ENCODE measurements around the gene FNIP1.
"Not testable (repeated sequence)": the region's sequence is repeated elsewhere in the genome, so short reads cannot be mapped to it uniquely, and the experiment has no call there.

The FNIP1 gene

GRCh38 chr5:131610198-131611063 lies 186.4 kb downstream of the FNIP1 start:
- peak; percentile 92 for DNase-seq (ENCODE audit: low spot score)
- FAIRE-seq: peak; percentile 89

- DNase-seq (ENCODE audit: low spot score) (peak; percentile 20), FAIRE-seq (no peak)
Measured at GRCh38 chr5:131609774-131610173, 187.0 kb downstream of the FNIP1 start.

DNA sequence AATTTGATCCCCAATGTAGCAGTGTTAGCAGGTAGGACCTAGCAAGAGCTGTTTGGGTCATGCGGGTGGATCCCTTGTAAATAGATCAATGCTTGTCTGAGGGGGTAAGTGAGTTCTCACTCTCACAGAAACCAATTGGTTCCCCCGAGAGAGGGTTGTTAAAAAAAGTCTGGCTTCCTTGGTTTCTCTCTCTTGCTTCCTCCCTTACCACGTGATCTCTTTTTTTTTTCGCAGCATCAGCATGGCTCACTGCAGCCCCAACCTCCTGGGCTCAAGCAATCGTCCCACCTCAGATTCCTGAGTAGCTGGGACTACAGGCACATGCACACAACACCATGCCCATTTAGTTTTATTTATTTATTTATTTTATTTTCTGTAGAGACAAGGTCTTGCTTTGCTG lies 188.2 kb downstream of the FNIP1 start:
- no peak for DNase-seq (ENCODE audit: low spot score)
- no peak for FAIRE-seq

DNA sequence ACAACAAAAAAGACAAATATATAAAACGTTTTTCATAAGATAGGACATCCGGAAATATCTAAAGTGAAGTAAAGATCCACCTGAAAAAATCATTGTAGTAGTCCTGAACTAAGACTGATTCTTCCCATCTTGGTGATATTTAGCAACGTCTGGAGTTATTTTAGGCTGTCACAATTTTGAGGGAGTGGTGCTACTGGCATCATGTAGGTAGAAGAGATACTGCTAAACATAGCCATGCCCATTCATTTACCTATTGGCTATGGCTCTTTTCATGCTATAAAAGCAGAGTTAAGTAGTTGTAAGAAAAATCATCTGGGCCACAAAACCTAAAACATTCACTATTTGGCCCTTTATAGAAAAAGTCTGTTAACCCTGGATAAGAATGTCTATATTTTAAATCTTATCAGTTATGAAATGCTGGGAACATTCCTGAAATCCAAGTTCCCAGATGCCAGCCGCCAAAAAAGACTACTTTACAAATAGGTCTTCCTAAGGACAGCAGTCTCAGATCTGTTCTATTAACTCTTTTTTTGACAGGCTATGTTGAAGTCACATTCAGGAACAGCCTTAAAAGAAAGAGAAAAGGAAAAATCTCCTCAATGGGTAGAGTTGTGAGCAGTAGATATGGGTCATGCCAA lies 188.8 kb downstream of the FNIP1 start:
- no peak for FAIRE-seq

DNA sequence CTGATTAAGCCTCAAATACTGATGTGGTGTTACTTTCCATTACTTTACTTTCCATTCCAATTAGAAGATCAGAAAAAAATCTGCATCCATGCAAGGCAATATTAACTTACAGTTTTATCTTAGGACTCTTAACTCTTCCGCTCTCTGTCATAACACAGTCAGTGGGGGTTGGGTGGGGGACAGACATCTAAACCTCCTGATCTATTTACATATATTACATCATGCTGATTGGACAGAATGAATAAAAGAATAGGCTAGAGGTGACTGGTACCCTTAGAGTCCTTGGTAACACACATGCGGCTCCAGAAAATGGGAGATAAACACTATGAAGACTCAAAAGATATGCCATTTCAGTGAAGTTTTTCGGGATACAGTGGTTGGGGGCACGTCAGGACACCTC lies 189.4 kb downstream of the FNIP1 start:
- DNase-seq (ENCODE audit: low spot score) (no peak), FAIRE-seq (no peak)

More for the DNA sequence above, 188.8 kb downstream of the FNIP1 start:
- no peak for DNase-seq (ENCODE audit: low spot score)

DNA sequence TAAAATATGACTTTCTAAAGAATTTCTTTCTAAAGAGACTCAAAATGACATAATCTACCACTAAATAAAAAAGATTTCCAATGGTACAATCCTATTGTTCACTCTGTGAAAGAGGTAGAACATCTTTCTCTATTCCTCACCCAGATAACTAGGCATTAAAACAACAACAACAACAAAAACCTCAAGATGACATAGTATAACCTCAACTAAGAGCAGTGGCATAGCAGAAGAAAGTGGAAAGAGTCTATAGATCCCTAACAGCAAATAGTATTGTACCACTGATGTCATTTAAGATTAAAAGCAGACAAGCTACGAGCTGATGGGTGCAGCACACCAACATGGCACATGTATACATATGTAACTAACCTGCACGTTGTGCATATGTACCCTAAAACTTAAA lies 191.7 kb downstream of the FNIP1 start:
- no peak for DNase-seq (ENCODE audit: low spot score)
- no peak for FAIRE-seq

GRCh38 chr5:131595088-131596033 lies 201.5 kb downstream of the FNIP1 start:
- no peak for DNase-seq (ENCODE audit: low spot score)
- FAIRE-seq: no peak

GRCh38 chr5:131593921-131594320 lies 202.9 kb downstream of the FNIP1 start:
- DNase-seq (ENCODE audit: low spot score): no peak
- no peak for FAIRE-seq

DNA sequence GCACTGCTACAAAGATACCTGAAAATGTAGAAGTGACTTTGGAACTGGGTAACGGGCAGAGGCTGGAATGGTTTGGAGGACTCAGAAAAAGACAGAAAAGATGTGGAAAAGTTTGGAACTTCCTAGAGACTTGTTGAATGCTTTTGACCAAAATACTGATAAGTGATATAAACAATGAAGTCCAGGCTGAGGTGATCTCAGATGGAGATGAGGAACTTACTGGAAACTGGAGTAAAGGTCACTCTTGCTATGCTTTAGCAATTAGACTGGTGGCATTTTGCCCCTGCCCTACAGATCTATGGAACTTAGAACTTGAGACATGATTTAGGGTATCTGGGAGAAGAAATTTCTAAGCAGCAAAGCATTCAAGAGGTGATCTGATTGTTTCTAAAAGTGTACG lies 203.4 kb downstream of the FNIP1 start:
- FAIRE-seq; DNase-seq (ENCODE audit: low spot score): not testable (repeated sequence)

Data from RCC 7860 (cell line).